Stomach smooth muscle (tissue), 2 donors: Measurements from ENCODE around the gene UNKL.

Experiments
- H3K27ac ChIP-seq: one replicate; pipeline ENCODE4 v1.7.0; 2013; ENCODE audit warnings: mild to moderate bottlenecking, low read length, inconsistent platforms
- H3K27me3 ChIP-seq, 2 donors: one replicate each; pipeline ENCODE4 v1.7.0; 2013; ENCODE audit warnings: low read length in 2 of 2; ENCODE audit not compliant: insufficient read depth in 2 of 2, control insufficient read depth in 1 of 2
- H3K36me3 ChIP-seq, 2 donors: one replicate each; pipeline ENCODE4 v1.7.0; 2013; ENCODE audit warnings: low read length in 2 of 2; ENCODE audit not compliant: control insufficient read depth in 2 of 2, insufficient read depth in 2 of 2
- H3K4me1 ChIP-seq: one replicate; pipeline ENCODE4 v1.7.0; 2013; ENCODE audit warnings: low read length; ENCODE audit not compliant: control insufficient read depth, insufficient read depth
- H3K4me3 ChIP-seq, 2 donors: one replicate each; pipeline ENCODE4 v1.7.0; 2013; ENCODE audit warnings: low read length in 2 of 2
- H3K9ac ChIP-seq, 2 donors: one replicate each; pipeline ENCODE4 v1.7.0; 2013; ENCODE audit warnings: low read length in 2 of 2, mild to moderate bottlenecking in 1 of 2
- H3K9me3 ChIP-seq, 2 donors: one replicate each; pipeline ENCODE4 v1.7.0; 2013; ENCODE audit warnings: low read length in 2 of 2; ENCODE audit not compliant: control insufficient read depth in 2 of 2
- donor health status: healthy.
- donor health status: Pancreatic carcinoma.

Gene UNKL

DNA sequence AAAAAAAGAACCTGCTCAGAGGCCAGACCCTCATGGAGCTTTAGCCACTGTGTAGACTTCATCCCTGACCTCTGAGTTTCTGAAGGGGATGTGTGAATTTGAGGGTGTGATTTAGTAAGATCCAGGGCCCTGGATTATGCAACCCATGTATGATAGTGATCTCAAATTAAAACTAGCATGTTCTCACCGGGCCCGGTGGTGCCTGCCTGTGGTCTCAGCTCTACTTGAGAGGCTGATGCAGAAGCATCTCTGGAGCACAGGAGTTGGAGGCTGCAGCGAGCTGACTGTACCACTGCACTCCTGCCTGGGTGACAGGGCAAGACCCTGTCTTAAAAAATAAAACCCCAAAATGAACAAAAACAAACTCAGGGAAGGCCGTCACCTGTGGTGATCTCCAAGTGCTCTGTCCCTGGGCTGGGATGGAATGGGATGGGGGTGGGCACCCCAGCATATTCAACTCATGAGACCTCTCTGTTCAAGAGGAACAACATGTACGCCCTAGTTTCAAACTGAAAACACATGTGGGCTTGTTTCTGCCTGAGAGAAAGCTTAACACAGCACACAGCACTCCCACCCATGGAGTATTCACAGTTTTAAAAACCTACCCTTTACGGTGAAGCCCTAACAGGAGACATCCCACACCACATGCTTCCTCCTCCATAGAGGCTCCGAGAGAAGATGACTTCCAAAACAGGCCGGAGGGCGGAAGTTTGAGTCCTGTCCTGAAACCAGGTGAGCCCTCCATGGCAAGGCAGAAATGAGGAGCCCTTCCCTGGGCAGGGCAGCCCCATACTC lies 32.7 kb downstream of the UNKL start:
- Histone ChIP-seq H3K36me3 (peaks cover 3 to 6% of the 10 kb centered on the region in 2 donors), H3K9me3 (no peaks in the 10 kb centered on the region), H3K4me1 (peaks cover 16% of the 10 kb centered on the region), H3K27ac (no peak overlapping the region), H3K9ac (no peak overlapping the region), H3K4me3 (no peak overlapping the region), H3K27me3 (no peaks in the 10 kb centered on the region)

- no peak overlapping the region for H3K4me3 ChIP-seq
- H3K9me3 ChIP-seq = no peaks in the 10 kb centered on the region
- no peaks in the 10 kb centered on the region for H3K27me3 ChIP-seq
- H3K27ac ChIP-seq = no peak overlapping the region
- no peak overlapping the region for H3K9ac ChIP-seq
- peaks cover 16% of the 10 kb centered on the region for H3K4me1 ChIP-seq
- peaks cover 3 to 8% of the 10 kb centered on the region in 2 donors for H3K36me3 ChIP-seq
Measured at GRCh38 chr16:1380195-1380594, 34.3 kb downstream of the UNKL start.

GRCh38 chr16:1379304-1380076 lies 35.0 kb downstream of the UNKL start:
- H3K9ac ChIP-seq = peak overlapping the region in 1 of 2 donors; percentile 37
- H3K27me3 ChIP-seq = no peaks in the 10 kb centered on the region
- H3K36me3 ChIP-seq = peaks cover 3 to 9% of the 10 kb centered on the region in 2 donors
- H3K4me1 ChIP-seq = peaks cover 16% of the 10 kb centered on the region
- no peak overlapping the region for H3K27ac ChIP-seq
- H3K4me3 ChIP-seq = peak overlapping the region; percentile 12 to 66
- no peaks in the 10 kb centered on the region for H3K9me3 ChIP-seq

DNA sequence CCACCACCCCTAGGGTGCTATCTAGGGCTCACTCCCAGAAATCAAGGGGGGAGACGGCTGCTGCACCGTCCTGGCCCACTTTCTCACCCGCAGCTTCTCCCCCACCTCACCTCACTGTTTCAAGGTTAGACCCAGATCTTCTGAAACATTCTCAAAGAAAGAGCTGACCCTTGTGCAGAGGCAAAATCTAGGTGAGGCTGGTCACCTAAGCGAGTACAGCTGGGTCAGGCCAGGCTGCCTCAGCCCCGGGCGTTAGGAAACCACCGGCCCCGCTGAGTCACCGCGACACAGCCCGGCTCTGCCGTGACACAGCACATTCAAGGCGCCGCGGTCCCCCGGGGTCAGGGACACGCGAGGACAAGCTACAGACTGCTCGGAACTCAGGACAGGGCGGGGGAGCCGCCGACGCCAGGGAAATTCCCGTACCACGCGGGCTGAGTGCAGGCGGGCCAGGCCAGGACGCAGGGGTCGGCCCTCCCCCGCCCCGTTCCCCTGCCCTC lies 35.6 kb downstream of the UNKL start:
- H3K9me3 ChIP-seq = no peaks in the 10 kb centered on the region
- H3K27me3 ChIP-seq = no peaks in the 10 kb centered on the region
- peak overlapping the region; percentile 31 to 66 for H3K4me3 ChIP-seq
- H3K9ac ChIP-seq = peak overlapping the region in 1 of 2 donors; percentile 37
- H3K4me1 ChIP-seq = peaks cover 16% of the 10 kb centered on the region
- peaks cover 3 to 10% of the 10 kb centered on the region in 2 donors for H3K36me3 ChIP-seq
- no peak overlapping the region for H3K27ac ChIP-seq

GRCh38 chr16:1378087-1378803 lies 36.3 kb downstream of the UNKL start:
- no peak overlapping the region for H3K9ac ChIP-seq
- no peak overlapping the region for H3K27ac ChIP-seq
- peaks cover 3 to 7% of the 10 kb centered on the region in 2 donors for H3K36me3 ChIP-seq

GRCh38 chr16:1377406-1378010 lies 37.0 kb downstream of the UNKL start:
- H3K9me3 ChIP-seq = no peaks in the 10 kb centered on the region
- H3K27ac ChIP-seq = no peak overlapping the region

More at GRCh38 chr16:1378087-1378803, 36.3 kb downstream of the UNKL start:
- no peaks in the 10 kb centered on the region for H3K27me3 ChIP-seq
- peaks cover 16% of the 10 kb centered on the region for H3K4me1 ChIP-seq
- no peaks in the 10 kb centered on the region for H3K9me3 ChIP-seq
- peak overlapping the region; percentile 31 to 66 for H3K4me3 ChIP-seq

GRCh38 chr16:1375741-1376410 lies 38.6 kb downstream of the UNKL start:
- Histone ChIP-seq H3K27ac (no peak overlapping the region), H3K9me3 (no peaks in the 10 kb centered on the region), H3K4me1 (peaks cover 16% of the 10 kb centered on the region), H3K36me3 (peaks cover 0 to 5% of the 10 kb centered on the region in 2 donors), H3K27me3 (no peaks in the 10 kb centered on the region), H3K9ac (no peak overlapping the region), H3K4me3 (no peak overlapping the region)

More at GRCh38 chr16:1377406-1378010, 37.0 kb downstream of the UNKL start:
- H3K4me3 ChIP-seq = no peak overlapping the region
- no peak overlapping the region for H3K9ac ChIP-seq
- H3K27me3 ChIP-seq = no peaks in the 10 kb centered on the region
- peaks cover 3 to 6% of the 10 kb centered on the region in 2 donors for H3K36me3 ChIP-seq
- H3K4me1 ChIP-seq = peaks cover 16% of the 10 kb centered on the region

- Histone ChIP-seq H3K36me3 (peaks cover 0 to 5% of the 10 kb centered on the region in 2 donors), H3K4me3 (no peak overlapping the region), H3K27me3 (no peaks in the 10 kb centered on the region), H3K9ac (no peak overlapping the region), H3K4me1 (peaks cover 16% of the 10 kb centered on the region), H3K9me3 (no peaks in the 10 kb centered on the region), H3K27ac (no peak overlapping the region)
Measured at GRCh38 chr16:1375298-1375640, 39.2 kb downstream of the UNKL start.

- no peak overlapping the region for H3K9ac ChIP-seq
- no peaks in the 10 kb centered on the region for H3K27me3 ChIP-seq
- H3K36me3 ChIP-seq = peaks cover 0 to 5% of the 10 kb centered on the region in 2 donors
- H3K9me3 ChIP-seq = no peaks in the 10 kb centered on the region
- H3K27ac ChIP-seq = no peak overlapping the region
- H3K4me1 ChIP-seq = peaks cover 16% of the 10 kb centered on the region
- H3K4me3 ChIP-seq = no peak overlapping the region
Measured at GRCh38 chr16:1374418-1375297, 39.8 kb downstream of the UNKL start.
